ENCODE measurements around the gene ARSK.

The ARSK gene

DNA sequence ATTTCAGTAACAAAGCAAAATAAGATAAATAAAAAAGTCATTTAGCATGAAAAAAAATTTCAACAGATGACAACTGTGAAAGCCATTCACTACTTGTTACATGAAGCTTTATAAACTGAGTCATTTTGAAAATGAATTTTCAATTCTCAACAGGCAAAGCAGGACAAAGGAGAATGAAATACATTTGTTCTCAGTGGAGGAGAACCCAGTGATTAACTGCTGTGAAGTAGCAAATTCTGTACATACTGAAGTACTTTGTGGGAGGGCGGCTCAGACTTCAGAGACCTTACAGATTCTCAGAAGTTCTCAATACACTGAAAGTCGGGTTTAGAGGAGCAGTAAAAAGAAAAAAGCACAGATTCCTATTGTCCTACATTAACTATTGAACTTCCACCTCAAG, 21.8 kb upstream of the ARSK start:
- DNase-seq (ENCODE audit: low read depth) = peak; percentile 56

GRCh38 chr5:95533761-95534160, 21.1 kb upstream of the ARSK start:
- DNase-seq (ENCODE audit: low read depth) = peak; percentile 63
- no peak for TF ChIP-seq CTCF (conservative IDR thresholded peaks at IDR 0.05; ENCODE audit: low read depth, low read length)
- no peak overlapping the region for H3K4me3 ChIP-seq (ENCODE audit: low read depth, low read length)

More for the DNA sequence above, 21.8 kb upstream of the ARSK start:
- H3K4me3 ChIP-seq (ENCODE audit: low read depth, low read length) = no peak overlapping the region
- no peak for TF ChIP-seq CTCF (conservative IDR thresholded peaks at IDR 0.05; ENCODE audit: low read depth, low read length)

DNA sequence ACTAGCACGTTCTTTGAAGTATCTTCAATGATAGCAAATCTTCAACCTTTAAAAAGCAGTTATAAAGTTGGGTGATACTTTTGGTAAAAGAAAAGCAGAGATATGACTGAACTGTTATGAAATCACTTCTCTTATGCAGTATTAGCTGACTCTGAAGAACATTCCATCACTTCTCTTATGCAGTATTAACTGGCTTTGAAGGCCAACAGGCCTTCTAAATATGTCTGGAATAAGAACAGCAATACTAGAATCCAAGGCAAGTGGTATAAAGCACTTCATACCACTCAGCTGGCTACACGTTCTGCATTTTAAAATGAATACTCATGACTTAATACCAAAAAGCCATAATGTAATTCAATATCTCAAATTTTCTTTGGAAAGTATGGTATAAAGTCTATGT, 17.4 kb upstream of the ARSK start:
- no peak overlapping the region for H3K4me3 ChIP-seq (ENCODE audit: low read depth, low read length)
- TF ChIP-seq CTCF (conservative IDR thresholded peaks at IDR 0.05; ENCODE audit: low read depth, low read length) = no peak
- DNase-seq (ENCODE audit: low read depth) = peak; percentile 48

DNA sequence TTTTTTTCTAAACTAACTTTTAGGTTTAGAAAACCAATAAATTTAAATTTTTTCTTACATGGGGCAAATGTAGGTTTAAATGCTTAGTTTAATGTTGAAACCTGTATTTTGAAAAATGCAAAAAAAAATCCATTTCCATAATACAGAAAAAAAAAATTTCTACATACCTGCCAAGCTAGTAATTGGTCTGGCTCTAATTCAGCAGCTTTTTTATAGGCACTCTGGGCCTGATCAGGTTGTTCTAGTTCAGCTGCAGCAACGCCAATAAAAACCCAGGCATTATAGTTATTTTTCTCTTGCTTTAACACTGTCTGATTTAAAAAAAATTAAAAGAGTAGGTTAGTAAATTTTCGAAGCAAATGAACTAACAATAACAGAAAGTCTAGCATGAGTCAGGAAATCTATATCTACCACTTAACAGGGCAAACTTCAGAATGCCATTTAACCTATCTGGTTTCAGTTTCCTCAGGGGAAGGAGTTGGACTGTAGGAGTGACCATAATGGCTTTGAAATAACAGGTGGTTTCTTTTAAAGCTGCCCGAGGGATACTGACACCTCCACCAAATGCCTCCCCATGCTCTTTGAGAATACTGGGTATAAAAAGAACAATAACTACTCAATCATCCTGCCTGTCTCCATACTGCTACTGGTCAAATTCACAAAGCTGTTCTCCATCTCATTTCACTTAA, 11.7 kb upstream of the ARSK start:
- no peak overlapping the region for H3K4me3 ChIP-seq (ENCODE audit: low read depth, low read length)
- DNase-seq (ENCODE audit: low read depth) = peak; percentile 17
- TF ChIP-seq CTCF (conservative IDR thresholded peaks at IDR 0.05; ENCODE audit: low read depth, low read length) = no peak

- DNase-seq (ENCODE audit: low read depth) = no peak
- no peak for TF ChIP-seq CTCF (conservative IDR thresholded peaks at IDR 0.05; ENCODE audit: low read depth, low read length)
Observed at GRCh38 chr5:95549030-95549429, 5.9 kb upstream of the ARSK start.

GRCh38 chr5:95554331-95554646, 612 bp upstream of the ARSK start:
- peak; percentile 57 for DNase-seq (ENCODE audit: low read depth)
- peak overlapping the region; percentile 76 for H3K4me3 ChIP-seq (ENCODE audit: low read depth, low read length)
- no peak for TF ChIP-seq CTCF (conservative IDR thresholded peaks at IDR 0.05; ENCODE audit: low read depth, low read length)

More at GRCh38 chr5:95549030-95549429, 5.9 kb upstream of the ARSK start:
- H3K4me3 ChIP-seq (ENCODE audit: low read depth, low read length) = no peak overlapping the region

GRCh38 chr5:95555553-95555952, 652 bp downstream of the ARSK start:
- DNase-seq (ENCODE audit: low read depth) = peak; percentile 10
- H3K4me3 ChIP-seq (ENCODE audit: low read depth, low read length) = peak overlapping the region; percentile 76
- TF ChIP-seq CTCF (conservative IDR thresholded peaks at IDR 0.05; ENCODE audit: low read depth, low read length) = no peak
